PC-3 (cell line): ENCODE measurements around the gene SUSD3. TPM values are rescaled to one million over a fixed set of nuclear protein-coding genes. Genes with fewer than 3 reads are reported as not detected.

Experiments used
- ATAC-seq: fragments of 200-7000 bp; cut with Tn5 transposase; 2 replicates; pipeline ENCODE4 v1.9.1; 2020; ENCODE audit warnings: mild to moderate bottlenecking, moderate library complexity
- BruUV-seq: library from RNA; stranded (reverse); fragments of 400-500 nt; replicated peaks from 2 replicates; lab custom pipeline; 2021; lab: Mats Ljungman, UMichigan
- CTCF ChIA-PET: fragments of 300-600 bp; sonication (Branson Sonifier 250); formaldehyde crosslinking; loops from one replicate; lab custom pipeline; 2022; ENCODE audit warnings: antibody characterized with exemption; lab: Charles Lee
- POLR2A ChIA-PET: fragments of 300-600 bp; sonication (Branson Sonifier 250); formaldehyde crosslinking; loops from one replicate; lab custom pipeline; 2022; ENCODE audit warnings: antibody characterized with exemption; ENCODE audit not compliant: unreplicated experiment; lab: Charles Lee
- DNase-seq: peaks from one replicate; pipeline ENCODE4 v3.0.0-alpha.2; 2015
- H2AFZ ChIP-seq: fragments of 300-600 bp; sonication (generic); 2 replicates; pipeline ENCODE4 v1.6.0; 2016; ENCODE audit warnings: antibody characterized with exemption, low read length
- H3F3A ChIP-seq: fragments of 300-600 bp; sonication (generic); one replicate; pipeline ENCODE4 v1.6.0; 2017; ENCODE audit warnings: antibody characterized with exemption, low read length, control low read depth, mild to moderate bottlenecking; ENCODE audit not compliant: unreplicated experiment
- H3K27ac ChIP-seq: fragments of 300-600 bp; sonication (generic); 2 replicates; pipeline ENCODE4 v1.5.1; 2016; ENCODE audit warnings: mild to moderate bottlenecking, low read length
- H3K27me3 ChIP-seq: fragments of 300-600 bp; sonication (generic); 2 replicates; pipeline ENCODE4 v1.6.1; 2016; ENCODE audit warnings: low read length, mixed read lengths
- H3K36me3 ChIP-seq: fragments of 300-600 bp; sonication (generic); 2 replicates; pipeline ENCODE4 v1.6.1; 2016; ENCODE audit warnings: low read depth, mixed run types, low read length, mixed read lengths
- H3K4me1 ChIP-seq: fragments of 300-600 bp; sonication (generic); 2 replicates; pipeline ENCODE4 v1.5.1; 2016; ENCODE audit warnings: low read length; ENCODE audit not compliant: insufficient read depth
- H3K4me2 ChIP-seq: fragments of 300-600 bp; sonication (generic); 2 replicates; pipeline ENCODE4 v1.6.0; 2016; ENCODE audit warnings: low read length
- H3K4me3 ChIP-seq: fragments of 300-600 bp; sonication (generic); 2 replicates; pipeline ENCODE4 v1.5.1; 2016; ENCODE audit warnings: mild to moderate bottlenecking, low read length, mixed read lengths
- H3K79me2 ChIP-seq: fragments of 300-600 bp; sonication (generic); 2 replicates; pipeline ENCODE4 v1.6.1; 2017; ENCODE audit warnings: low read length, mixed read lengths
- H3K9ac ChIP-seq: fragments of 300-600 bp; sonication (generic); 2 replicates; pipeline ENCODE4 v1.6.0; 2016; ENCODE audit warnings: mild to moderate bottlenecking, low read length
- H3K9me2 ChIP-seq: fragments of 300-600 bp; sonication (generic); replicated peaks from 2 replicates; pipeline ENCODE4 v1.6.1; 2016; ENCODE audit warnings: mixed run types, low read length, mixed read lengths
- H3K9me3 ChIP-seq: fragments of 300-600 bp; sonication (generic); 2 replicates; pipeline ENCODE4 v1.6.1; 2016; ENCODE audit warnings: low read length, mixed read lengths
- H4K20me1 ChIP-seq: fragments of 300-600 bp; sonication (generic); 2 replicates; pipeline ENCODE4 v1.6.1; 2016; ENCODE audit warnings: low read length, mixed read lengths
- CTCF ChIP-seq: fragments of 300-600 bp; sonication (generic); conservative IDR thresholded peaks from 2 replicates; pipeline ENCODE4 v1.5.1; 2017; ENCODE audit warnings: antibody characterized with exemption, low read depth, mild to moderate bottlenecking, low read length
- EZH2 ChIP-seq: fragments of 300-600 bp; sonication (generic); IDR thresholded peaks from one replicate; pipeline ENCODE4 v1.6.1; 2017; ENCODE audit warnings: antibody characterized with exemption, mild to moderate bottlenecking, low read length; ENCODE audit not compliant: unreplicated experiment
- EZH2phosphoT487 ChIP-seq: fragments of 300-600 bp; sonication (generic); IDR thresholded peaks from 2 replicates; pipeline ENCODE4 v1.6.1; 2018; ENCODE audit warnings: mild to moderate bottlenecking, antibody characterized with exemption, low read length, borderline replicate concordance
- intact Hi-C: fragments of 100-400 bp; cut with micrococcal nuclease; formaldehyde crosslinking; loops from 2 replicates; pipeline ENCODE4 v1.9.0; 2023
- total RNA-seq: library from RNA; depleted of rRNA; stranded (reverse); fragments of >200 nt; gene quantifications from 2 replicates; pipeline ENCODE4 v1.2.3, GENCODE V29; 2014

Gene SUSD3
- total RNA-seq, 1 experiment from 2014 or later: 13.4 TPM

GRCh38 chr9:93093127-93093876 lies 34.8 kb downstream of the SUSD3 start:
- no peak overlapping the region for H3K27ac ChIP-seq
- DNase-seq (no peak), ATAC-seq (no peak)
- no peaks in the 10 kb centered on the region for H3K9me2 ChIP-seq
- no peak overlapping the region for H2AFZ ChIP-seq
- H3K36me3 ChIP-seq: no peaks in the 10 kb centered on the region
- POLR2A ChIA-PET: no interaction called here
- H3F3A ChIP-seq: no peaks in the 10 kb centered on the region
- no peaks in the 10 kb centered on the region for H4K20me1 ChIP-seq
- CTCF ChIA-PET: no interaction called here
- 0 out of 2 replicates have a peak, but pooled peaks cover 3% of the 10 kb centered on the region for H3K9me3 ChIP-seq
- no peak overlapping the region for H3K4me3 ChIP-seq
- TF ChIP-seq CTCF (no peak), EZH2 (no peak), EZH2phosphoT487 (no peak)
- H3K4me1 ChIP-seq: peaks cover 20% of the 10 kb centered on the region
- H3K27me3 ChIP-seq: no peaks in the 10 kb centered on the region
- no peak overlapping the region for H3K4me2 ChIP-seq
- peaks cover 22% of the 10 kb centered on the region for H3K79me2 ChIP-seq
- no TSS peak for BruUV-seq
- H3K9ac ChIP-seq: no peak overlapping the region
- intact Hi-C loops: loop anchor here (10.0 kb wide), 1 partner anchor 219 kb away; the partner anchor contains the start of gene ZNF484

- no peak for DNase-seq
- no peak for TF ChIP-seq EZH2phosphoT487
- no peak for TF ChIP-seq CTCF
- TF ChIP-seq EZH2: no peak
- Histone ChIP-seq H3K9me3 (0 out of 2 replicates have a peak, but pooled peaks cover 3% of the 10 kb centered on the region), H3K27me3 (no peaks in the 10 kb centered on the region), H3K36me3 (no peaks in the 10 kb centered on the region), H3F3A (no peaks in the 10 kb centered on the region), H4K20me1 (no peaks in the 10 kb centered on the region), H3K79me2 (peaks cover 25% of the 10 kb centered on the region), H3K4me3 (no peak overlapping the region), H3K4me1 (peaks cover 25% of the 10 kb centered on the region), H3K9ac (no peak overlapping the region), H2AFZ (no peak overlapping the region), H3K27ac (no peak overlapping the region), H3K9me2 (no peaks in the 10 kb centered on the region), H3K4me2 (no peak overlapping the region)
- ATAC-seq: no peak
- intact Hi-C loops: loop anchor here (10.0 kb wide), 1 partner anchor 219 kb away; the partner anchor contains the start of gene ZNF484
- ChIA-PET CTCF (no interaction called here), POLR2A (no interaction called here)
- no TSS peak for BruUV-seq
Measured at GRCh38 chr9:93093877-93094657, 35.6 kb downstream of the SUSD3 start.
